K562 (cell line): ENCODE results near the gene SLC13A1. TPM values are rescaled to one million over a fixed set of nuclear protein-coding genes. Genes with fewer than 3 reads are reported as not detected.

Experiments used
- ARID3A ChIP-seq: IDR thresholded peaks from 2 replicates; pipeline ENCODE4 v1.6.1; 2012; ENCODE audit warnings: low read depth, low read length, improper control_type of control experiment, borderline replicate concordance
- ATF1 ChIP-seq, 2 experiments: fragments of 450-650 bp in 1 of 2; IDR thresholded peaks; 2 replicates each; pipeline ENCODE4 v1.6.1; 2016; ENCODE audit warnings: missing compliant biosample characterization in 1 of 2, missing genetic modification characterization in 1 of 2
- ATF3 ChIP-seq, 2 experiments: fragments of 450-650 bp in 1 of 2; sonication (generic) in 1 of 2; formaldehyde crosslinking in 1 of 2; IDR thresholded peaks in 1 of 2; conservative IDR thresholded peaks in 1 of 2; 2 replicates each; pipeline versions ENCODE4 v1.6.1 to v1.8.1; 2016 to 2023; ENCODE audit warnings: mild to moderate bottlenecking in 2 of 2, moderate library complexity in 2 of 2, inconsistent platforms in 1 of 2, missing genetic modification reagents in 1 of 2
- ATF7 ChIP-seq: fragments of 450-650 bp; IDR thresholded peaks from 2 replicates; pipeline ENCODE4 v1.7.1; 2014; ENCODE audit warnings: mild to moderate bottlenecking, moderate library complexity
- CEBPG ChIP-seq, 3 experiments: fragments of 200-800 bp in 1 of 3; sonication (Bioruptor generic) in 1 of 3; sonication (generic) in 1 of 3; formaldehyde crosslinking in 1 of 3; IDR thresholded peaks in 2 of 3; conservative IDR thresholded peaks in 1 of 3; 2 replicates each; pipeline versions ENCODE4 v1.6.1 to v1.8.0; 2016 to 2022; ENCODE audit warnings: missing compliant biosample characterization in 2 of 3, missing genetic modification characterization in 2 of 3, mild to moderate bottlenecking in 1 of 3, missing genetic modification reagents in 1 of 3
- CREB1 ChIP-seq, 2 experiments: sonication (generic) in 1 of 2; formaldehyde crosslinking in 1 of 2; IDR thresholded peaks; 2 replicates each; pipeline versions ENCODE4 v1.6.1 to v1.8.0; 2012 to 2022; ENCODE audit warnings: inconsistent platforms in 1 of 2, mild to moderate bottlenecking in 1 of 2, missing genetic modification reagents in 1 of 2, moderate library complexity in 1 of 2
- DNMT1 ChIP-seq: fragments of 450-650 bp; IDR thresholded peaks from 2 replicates; pipeline ENCODE4 v1.6.1; 2016; ENCODE audit warnings: antibody characterized with exemption, mild to moderate bottlenecking
- FOS ChIP-seq: IDR thresholded peaks from 3 replicates; pipeline ENCODE4 v1.6.1; 2011; ENCODE audit not compliant: insufficient read length; ENCODE audit errors: extremely low read depth
- JUN ChIP-seq, 2 experiments: sonication (generic) in 1 of 2; formaldehyde crosslinking in 1 of 2; IDR thresholded peaks; 2 replicates each; pipeline versions ENCODE4 v1.6.1 to v1.8.0; 2012 to 2022; ENCODE audit warnings: borderline replicate concordance in 2 of 2, mild to moderate bottlenecking in 2 of 2, improper control_type of control experiment in 1 of 2, low read depth in 1 of 2, low read length in 1 of 2, missing genetic modification reagents in 1 of 2
- KDM2B ChIP-seq: fragments of 250-450 bp; sonication (Bioruptor Pico); IDR thresholded peaks from 2 replicates; pipeline ENCODE4 v1.8.0; 2021; ENCODE audit warnings: mild to moderate bottlenecking, moderate library complexity
- RAD21 ChIP-seq, 2 experiments: fragments of 250-450 bp in 1 of 2; fragments of 450-650 bp in 1 of 2; sonication (Bioruptor Pico) in 1 of 2; formaldehyde crosslinking in 1 of 2; IDR thresholded peaks in 1 of 2; conservative IDR thresholded peaks in 1 of 2; 2 replicates each; pipeline versions ENCODE4 v1.4.0 to v1.8.0; 2020 to 2022; ENCODE audit warnings: mild to moderate bottlenecking in 2 of 2, moderate library complexity in 1 of 2
- RFX5 ChIP-seq: IDR thresholded peaks from 2 replicates; pipeline ENCODE4 v1.6.1; 2011; ENCODE audit warnings: low read depth, mild to moderate bottlenecking, improper control_type of control experiment, low read length
- SMAD3 ChIP-seq: fragments of 450-650 bp; formaldehyde crosslinking; conservative IDR thresholded peaks from 2 replicates; pipeline ENCODE4 v1.4.0; 2020; ENCODE audit warnings: mild to moderate bottlenecking
- SNAPC5 ChIP-seq: fragments of 250-450 bp; sonication (Bioruptor Pico); IDR thresholded peaks from 2 replicates; pipeline ENCODE4 v1.8.0; 2021; ENCODE audit warnings: moderate library complexity, mild to moderate bottlenecking, inconsistent platforms
- U2AF2 ChIP-seq: fragments of 200-400 bp; formaldehyde crosslinking; optimal IDR thresholded peaks from 2 replicates; pipeline ENCODE3; 2017; ENCODE audit warnings: low read depth, mild to moderate bottlenecking, low read length
- ZNF146 ChIP-seq: IDR thresholded peaks from one replicate; pipeline ENCODE4 v1.6.1; 2018; ENCODE audit warnings: missing compliant biosample characterization; ENCODE audit not compliant: unreplicated experiment
- ZNF431 ChIP-seq: sonication (generic); formaldehyde crosslinking; IDR thresholded peaks from 2 replicates; pipeline ENCODE4 v1.8.0; 2022; ENCODE audit warnings: mild to moderate bottlenecking, missing genetic modification reagents
- ZNF766 ChIP-seq: fragments of 200-800 bp; sonication (Bioruptor generic); conservative IDR thresholded peaks from 2 replicates; pipeline ENCODE4 v1.6.1; 2016; ENCODE audit warnings: missing genetic modification characterization, missing compliant biosample characterization
- polyA plus RNA-seq, 8 experiments: library from polyadenylated mRNA; depleted of rRNA in 4 of 8; stranded (reverse) in 5 of 8; unstranded in 3 of 8; fragments of >200 nt; fragmentation: Nextera tagmentation in 2 of 8; fragmentation: Illumina TruSeq in 1 of 8; extraction: Ambion mirVana in 2 of 8; extraction: Trizol in 1 of 8; gene quantifications; 2 replicates each; pipeline versions ENCODE4 v1.2.1 to v1.2.3, GENCODE V29; 2011 to 2014; ENCODE audit warnings: inconsistent platforms in 1 of 8, missing spikeins in 1 of 8
- total RNA-seq, 7 experiments: library from RNA; depleted of rRNA in 6 of 7; stranded (reverse); fragments of >200 nt in 6 of 7; fragmentation: Illumina TruSeq in 2 of 7; extraction: Trizol in 2 of 7; gene quantifications; 2 replicates each; pipeline versions ENCODE4 v1.2.1 to v1.2.3, GENCODE V29; 2011 to 2021; ENCODE audit warnings: low replicate concordance in 1 of 7
- TF ChIP-seq, protein P1 (sequence below): IDR thresholded peaks from 3 replicates; pipeline ENCODE4 v1.6.1; 2011; ENCODE audit warnings: borderline replicate concordance, mild to moderate bottlenecking, moderate library complexity; ENCODE audit not compliant: insufficient read length; ENCODE audit errors: extremely low read depth

The SLC13A1 gene
- total and polyA plus RNA-seq, 9 of the 15 experiments (the other 6 are each of a cell fraction or from before 2014, with no cell fraction given): 0.04 TPM; not detected in 8

DNA sequence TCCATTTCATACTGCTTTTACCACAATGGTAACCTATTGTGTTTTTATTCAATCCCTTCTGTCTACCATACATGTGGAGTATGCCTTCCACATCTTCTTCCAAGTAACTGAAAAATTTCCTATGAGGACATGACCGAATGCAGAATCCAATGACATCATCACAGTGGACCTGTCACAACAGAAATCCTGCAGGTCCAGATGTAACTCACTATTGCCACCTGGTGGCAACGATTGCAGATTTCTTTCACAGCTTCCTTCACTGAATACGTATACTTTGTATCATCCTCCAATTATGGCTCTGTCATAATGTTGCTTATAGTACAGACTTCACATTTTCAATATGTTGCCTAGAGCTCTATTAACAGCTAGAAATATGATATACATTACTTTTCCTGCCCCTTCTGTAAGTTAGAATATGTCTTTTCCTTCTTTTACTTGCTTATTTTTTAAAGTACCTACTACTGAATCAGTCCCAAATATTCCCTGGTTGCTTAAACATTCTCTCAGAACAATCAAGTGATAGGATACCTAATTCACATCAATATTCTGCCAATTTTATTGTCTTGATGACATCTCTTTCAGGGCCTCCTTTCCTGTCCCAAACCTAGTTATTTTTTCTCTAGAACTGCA lies 45.4 kb downstream of the SLC13A1 start (continued):
- TF ChIP-seq ARID3A (no peak), CREB1 (IDR thresholded peaks at IDR 0.05) (peak; percentile 66; the same call in 1 of the 2 replicates), CREB1 (CRISPR knock-in tag; IDR thresholded peaks at IDR 0.05) (peak; percentile 58; the same call in 1 of the 2 replicates), FOS (no peak), SMAD3 (CRISPR knock-in tag) (no peak), U2AF2 (no peak), ATF1 (CRISPR knock-in tag; IDR thresholded peaks at IDR 0.05) (no peak), ATF1 (tag; IDR thresholded peaks at IDR 0.05) (peak; percentile 86), CEBPG (CRISPR knock-in tag; IDR thresholded peaks at IDR 0.05) (no peak), CEBPG (tag; conservative IDR thresholded peaks at IDR 0.05 in 1 of 2, IDR thresholded peaks at IDR 0.05 in 1 of 2) (peak in 1 of 2 experiments; percentile 51; a peak in 1 of 4 replicates), ZNF146 (CRISPR knock-in tag) (no peak), ZNF431 (CRISPR knock-in tag) (no peak), DNMT1 (no peak), RAD21 (CRISPR knock-in tag; conservative IDR thresholded peaks at IDR 0.05 in 1 of 2, IDR thresholded peaks at IDR 0.05 in 1 of 2) (peak; percentile 80 to 86), ZNF766 (CRISPR knock-in tag) (no peak), ATF7 (peak; percentile 93), KDM2B (no peak), SNAPC5 (CRISPR knock-in tag) (no peak), RFX5 (no peak), ATF3 (IDR thresholded peaks at IDR 0.05) (peak; percentile 91), ATF3 (CRISPR knock-in tag; conservative IDR thresholded peaks at IDR 0.05) (0 out of 2 replicates have a peak, but pooled peaks have one; percentile 35), JUN (IDR thresholded peaks at IDR 0.05; ENCODE audit: borderline replicate concordance, low read depth, low read length) (peak; percentile 62; the same call in 1 of the 2 replicates), JUN (CRISPR knock-in tag; IDR thresholded peaks at IDR 0.05; ENCODE audit: borderline replicate concordance) (no peak)
- TF ChIP-seq, protein P1, sequence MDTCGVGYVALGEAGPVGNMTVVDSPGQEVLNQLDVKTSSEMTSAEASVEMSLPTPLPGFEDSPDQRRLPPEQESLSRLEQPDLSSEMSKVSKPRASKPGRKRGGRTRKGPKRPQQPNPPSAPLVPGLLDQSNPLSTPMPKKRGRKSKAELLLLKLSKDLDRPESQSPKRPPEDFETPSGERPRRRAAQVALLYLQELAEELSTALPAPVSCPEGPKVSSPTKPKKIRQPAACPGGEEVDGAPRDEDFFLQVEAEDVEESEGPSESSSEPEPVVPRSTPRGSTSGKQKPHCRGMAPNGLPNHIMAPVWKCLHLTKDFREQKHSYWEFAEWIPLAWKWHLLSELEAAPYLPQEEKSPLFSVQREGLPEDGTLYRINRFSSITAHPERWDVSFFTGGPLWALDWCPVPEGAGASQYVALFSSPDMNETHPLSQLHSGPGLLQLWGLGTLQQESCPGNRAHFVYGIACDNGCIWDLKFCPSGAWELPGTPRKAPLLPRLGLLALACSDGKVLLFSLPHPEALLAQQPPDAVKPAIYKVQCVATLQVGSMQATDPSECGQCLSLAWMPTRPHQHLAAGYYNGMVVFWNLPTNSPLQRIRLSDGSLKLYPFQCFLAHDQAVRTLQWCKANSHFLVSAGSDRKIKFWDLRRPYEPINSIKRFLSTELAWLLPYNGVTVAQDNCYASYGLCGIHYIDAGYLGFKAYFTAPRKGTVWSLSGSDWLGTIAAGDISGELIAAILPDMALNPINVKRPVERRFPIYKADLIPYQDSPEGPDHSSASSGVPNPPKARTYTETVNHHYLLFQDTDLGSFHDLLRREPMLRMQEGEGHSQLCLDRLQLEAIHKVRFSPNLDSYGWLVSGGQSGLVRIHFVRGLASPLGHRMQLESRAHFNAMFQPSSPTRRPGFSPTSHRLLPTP: no peak
